Measurements from ENCODE around the gene TBC1D25. TPM values are rescaled to one million over a fixed set of nuclear protein-coding genes. Genes with fewer than 3 reads are reported as not detected.

TBC1D25 gene
- total RNA-seq, 1 donor from 2014 or later = 13.9 TPM

- H3K9me3 Mint-ChIP-seq = peaks cover 13% of the 10 kb centered on the region
- no peaks in the 10 kb centered on the region for H3K27me3 Mint-ChIP-seq (ENCODE audit: low read depth)
- H3K27ac Mint-ChIP-seq = no peak overlapping the region
- H3K4me1 Mint-ChIP-seq = no peaks in the 10 kb centered on the region
- no peak overlapping the region for H3K4me3 Mint-ChIP-seq
- no peak for DNase-seq (ENCODE audit: low spot score in 2 of 2, unreplicated experiment in 2 of 2)
- TF ChIP-seq CTCF (IDR thresholded peaks at IDR 0.05; ENCODE audit: unreplicated experiment) = no peak
- peaks cover 17% of the 10 kb centered on the region for H3K36me3 Mint-ChIP-seq
Measured at GRCh38 chrX:48604701-48605100, 65.2 kb downstream of the TBC1D25 start.

GRCh38 chrX:48606091-48606490 is 66.6 kb downstream of the TBC1D25 start:
- peaks cover 17% of the 10 kb centered on the region for H3K36me3 Mint-ChIP-seq
- no peaks in the 10 kb centered on the region for H3K4me1 Mint-ChIP-seq
- DNase-seq (ENCODE audit: low spot score in 2 of 2, unreplicated experiment in 2 of 2) = no peak
- H3K9me3 Mint-ChIP-seq = peaks cover 13% of the 10 kb centered on the region
- H3K27ac Mint-ChIP-seq = no peak overlapping the region
- H3K27me3 Mint-ChIP-seq (ENCODE audit: low read depth) = no peaks in the 10 kb centered on the region
- TF ChIP-seq CTCF (IDR thresholded peaks at IDR 0.05; ENCODE audit: unreplicated experiment) = no peak
- no peak overlapping the region for H3K4me3 Mint-ChIP-seq

GRCh38 chrX:48611703-48612102 is 72.2 kb downstream of the TBC1D25 start:
- no peak for TF ChIP-seq CTCF (IDR thresholded peaks at IDR 0.05; ENCODE audit: unreplicated experiment)
- Mint-ChIP-seq H3K27me3 (ENCODE audit: low read depth) (peaks cover 4% of the 10 kb centered on the region), H3K27ac (no peak overlapping the region), H3K36me3 (peaks cover 2% of the 10 kb centered on the region), H3K9me3 (peaks cover 25% of the 10 kb centered on the region), H3K4me1 (no peaks in the 10 kb centered on the region), H3K4me3 (no peak overlapping the region)
- no peak for DNase-seq (ENCODE audit: low spot score in 2 of 2, unreplicated experiment in 2 of 2)

Other genes with a start within 250 kb of the TBC1D25 start
- gene SSX3, start 183.0 kb upstream of the TBC1D25 start, total RNA-seq = not detected in 3 replicates
- gene SSX4, start 156.2 kb upstream of the TBC1D25 start, total RNA-seq = not detected in 3 replicates
- not detected in 3 replicates for gene SSX4B, start 127.8 kb upstream of the TBC1D25 start, total RNA-seq
- gene SLC38A5, start 69.5 kb upstream of the TBC1D25 start, total RNA-seq = 9.0 to 10.1 TPM (median 9.6 TPM) in 3 replicates
- gene FTSJ1, start 63.5 kb upstream of the TBC1D25 start, total RNA-seq = 37.5 to 42.2 TPM (median 42.1 TPM) in 3 replicates
- 9.7 to 11.0 TPM (median 10.1 TPM) in 3 replicates for gene PORCN, start 30.7 kb upstream of the TBC1D25 start, total RNA-seq
- gene EBP, start 17.9 kb upstream of the TBC1D25 start, total RNA-seq = 48.9 to 52.2 TPM (median 50.2 TPM) in 3 replicates
- gene RBM3, start 34.8 kb downstream of the TBC1D25 start, total RNA-seq = 208 to 215 TPM (median 209 TPM) in 3 replicates
- gene WDR13, start 57.8 kb downstream of the TBC1D25 start, total RNA-seq = 85.8 to 98.6 TPM (median 88.8 TPM) in 3 replicates
- 1.4 to 2.2 TPM (median 1.5 TPM) in 3 replicates for gene WAS, start 144.1 kb downstream of the TBC1D25 start, total RNA-seq
- 5.3 to 6.3 TPM (median 5.4 TPM) in 3 replicates for gene SUV39H1, start 157.0 kb downstream of the TBC1D25 start, total RNA-seq
- gene GLOD5, start 222.0 kb downstream of the TBC1D25 start, total RNA-seq = not detected in 3 replicates
- not detected in 3 replicates for gene GATA1, start 246.9 kb downstream of the TBC1D25 start, total RNA-seq